Measurements from ENCODE around the gene PLEK.
"Not testable (repeated sequence)": the region's sequence is repeated elsewhere in the genome, so short reads cannot be mapped to it uniquely, and the experiment has no call there.

The PLEK gene

GRCh38 chr2:68441179-68441993 lies 76.3 kb downstream of the PLEK start:
- DNase-seq (ENCODE audit: low read depth in 2 of 2), result peak; percentile 55 to 65

DNA sequence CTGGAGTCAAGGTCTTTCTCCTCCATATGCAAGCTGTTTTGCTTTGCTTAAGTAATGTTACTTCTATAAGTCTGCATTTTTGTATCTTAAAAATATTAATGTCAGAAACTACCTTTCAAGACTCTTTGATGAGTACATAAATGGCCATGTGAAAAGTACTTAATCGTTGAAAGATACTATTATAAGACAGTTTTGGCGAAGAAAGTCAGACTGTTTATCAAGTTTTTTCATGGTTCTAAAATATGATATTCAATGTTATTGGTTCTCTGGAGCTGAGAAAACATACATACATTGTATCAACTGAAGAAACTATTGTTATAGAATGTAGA lies 76.9 kb downstream of the PLEK start:
- no peak for DNase-seq (ENCODE audit: low read depth in 2 of 2)

DNA sequence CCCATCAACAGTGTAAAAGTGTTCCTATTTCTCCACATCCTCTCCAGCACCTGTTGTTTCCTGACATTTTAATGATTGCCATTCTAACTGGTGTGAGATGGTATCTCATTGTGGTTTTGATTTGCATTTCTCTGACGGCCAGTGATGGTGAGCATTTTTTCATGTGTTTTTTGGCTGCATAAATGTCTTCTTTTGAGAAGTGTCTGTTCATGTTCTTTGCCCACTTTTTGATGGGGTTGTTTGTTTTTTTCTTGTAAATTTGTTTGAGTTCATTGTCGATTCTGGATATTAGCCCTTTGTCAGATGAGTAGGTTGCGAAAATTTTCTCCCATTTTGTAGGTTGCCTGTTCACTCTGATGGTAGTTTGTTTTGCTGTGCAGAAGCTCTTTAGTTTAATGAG lies 81.3 kb downstream of the PLEK start:
- not testable (repeated sequence) for DNase-seq (ENCODE audit: low read depth in 2 of 2)

Data from stimulated activated CD4-positive, alpha-beta T cell treated with anti-CD3 and anti-CD28 coated beads, Interleukin-1b, Interleukin-23, amount 100 ng/mL, for 1 hour (primary cell).